ENCODE measurements around the gene SNX20.

- TF ChIP-seq CTCF (IDR thresholded peaks at IDR 0.05) = no peak
- TF ChIP-seq POLR2A (IDR thresholded peaks at IDR 0.05) = no peak
Measured at GRCh38 chr16:50688867-50689266, 7.8 kb upstream of the SNX20 start.
